SIG-M5 treated with dmso at 0.1 percent for 504 hours (cell line): ENCODE data around the gene LIFR.
"Not testable (repeated sequence)": the region's sequence is repeated elsewhere in the genome, so short reads cannot be mapped to it uniquely, and the experiment has no call there.

Experiments
- DNase-seq: peaks from one replicate; lab custom pipeline; 2025; ENCODE audit not compliant: unreplicated experiment; lab: John Stamatoyannopoulos, UW

Gene LIFR

GRCh38 chr5:38518341-38518740, 38.1 kb downstream of the LIFR start:
- DNase-seq, result no peak

- DNase-seq, result not testable (repeated sequence)
Observed at GRCh38 chr5:38516649-38517048, 39.8 kb downstream of the LIFR start.

GRCh38 chr5:38515646-38516045, 40.8 kb downstream of the LIFR start:
- peak; percentile 2 for DNase-seq

GRCh38 chr5:38515092-38515491, 41.4 kb downstream of the LIFR start:
- DNase-seq, result no peak

- no peak for DNase-seq
Observed at GRCh38 chr5:38509185-38509584, 47.3 kb downstream of the LIFR start.

- DNase-seq, result no peak
Observed at GRCh38 chr5:38506302-38506701, 50.1 kb downstream of the LIFR start.

- no peak for DNase-seq
Observed at GRCh38 chr5:38500573-38501260, 55.7 kb downstream of the LIFR start.

- DNase-seq, result no peak
Observed at GRCh38 chr5:38497946-38498345, 58.5 kb downstream of the LIFR start.

GRCh38 chr5:38494763-38495162, 61.7 kb downstream of the LIFR start:
- no peak for DNase-seq

GRCh38 chr5:38494175-38494574, 62.3 kb downstream of the LIFR start:
- DNase-seq, result no peak

GRCh38 chr5:38483805-38484398, 72.5 kb downstream of the LIFR start:
- DNase-seq, result no peak

- DNase-seq, result no peak
Observed at GRCh38 chr5:38479315-38479904, 77.0 kb downstream of the LIFR start.

- no peak for DNase-seq
Observed at GRCh38 chr5:38478878-38479277, 77.6 kb downstream of the LIFR start.

GRCh38 chr5:38478166-38478565, 78.3 kb downstream of the LIFR start:
- no peak for DNase-seq

- no peak for DNase-seq
Observed at GRCh38 chr5:38473008-38473407, 83.4 kb downstream of the LIFR start.

- no peak for DNase-seq
Observed at GRCh38 chr5:38472541-38472940, 83.9 kb downstream of the LIFR start.

GRCh38 chr5:38471709-38472108, 84.7 kb downstream of the LIFR start:
- DNase-seq, result no peak

GRCh38 chr5:38469707-38470267, 86.7 kb downstream of the LIFR start:
- DNase-seq, result no peak

GRCh38 chr5:38468978-38469706, 87.3 kb downstream of the LIFR start:
- no peak for DNase-seq

GRCh38 chr5:38468202-38468673, 88.2 kb downstream of the LIFR start:
- no peak for DNase-seq

GRCh38 chr5:38467353-38468040, 88.9 kb downstream of the LIFR start:
- no peak for DNase-seq
